IMR-90 (cell line): Measurements from ENCODE around the gene ERC2. TPM values are rescaled to one million over a fixed set of nuclear protein-coding genes. Genes with fewer than 3 reads are reported as not detected.

Experiments
- ATAC-seq: fragments of 200-7000 bp; cut with Tn5 transposase; 2 replicates; pipeline ENCODE4 v1.9.1; 2020; ENCODE audit warnings: low read depth, mild to moderate bottlenecking, moderate library complexity
- BruUV-seq: library from RNA; stranded (reverse); fragments of 400-500 nt; replicated peaks from 2 replicates; lab custom pipeline; 2021; lab: Mats Ljungman, UMichigan
- CTCF ChIA-PET: fragments of 300-600 bp; formaldehyde crosslinking; extraction: SDS; loops from one replicate; lab custom pipeline; 2021; ENCODE audit warnings: antibody characterized with exemption; lab: Yijun Ruan, JAX
- POLR2A ChIA-PET: fragments of 300-600 bp; sonication (Branson Sonifier 250); formaldehyde crosslinking; loops from one replicate; lab custom pipeline; 2022; ENCODE audit warnings: antibody characterized with exemption; ENCODE audit not compliant: unreplicated experiment; lab: Charles Lee
- DNase-seq: peaks from one replicate; pipeline ENCODE4 v3.0.0; 2013
- H2AFZ ChIP-seq: replicated peaks from 2 replicates; pipeline ENCODE3; 2013; ENCODE audit warnings: low read length, mild to moderate bottlenecking; ENCODE audit not compliant: poor library complexity
- H2AK5ac ChIP-seq: 2 replicates; pipeline ENCODE4 v1.6.1; 2013; ENCODE audit warnings: low read depth, low read length, inconsistent platforms
- H2AK9ac ChIP-seq: replicated peaks from 2 replicates; pipeline ENCODE3; 2013; ENCODE audit warnings: mild to moderate bottlenecking, low read depth, low read length, moderate library complexity; ENCODE audit not compliant: poor library complexity
- H2BK120ac ChIP-seq: 2 replicates; pipeline ENCODE4 v1.6.1; 2013; ENCODE audit warnings: low read depth, low read length, inconsistent platforms
- H2BK15ac ChIP-seq: 3 replicates; pipeline ENCODE4 v1.6.1; 2013; ENCODE audit warnings: low read depth, low read length, inconsistent platforms
- H2BK20ac ChIP-seq: 2 replicates; pipeline ENCODE4 v1.6.1; 2013; ENCODE audit warnings: low read depth, mild to moderate bottlenecking, inconsistent platforms, low read length, moderate library complexity
- H2BK5ac ChIP-seq: 2 replicates; pipeline ENCODE4 v1.6.1; 2013; ENCODE audit warnings: mild to moderate bottlenecking, low read depth, low read length, inconsistent platforms; ENCODE audit not compliant: poor library complexity, severe bottlenecking
- H3K14ac ChIP-seq: replicated peaks from 2 replicates; pipeline ENCODE4 v1.6.1; 2013; ENCODE audit warnings: low read depth, low read length, inconsistent platforms
- H3K18ac ChIP-seq: 2 replicates; pipeline ENCODE4 v1.6.1; 2013; ENCODE audit warnings: low read depth, low read length, control low read depth
- H3K23ac ChIP-seq: 2 replicates; pipeline ENCODE4 v1.6.1; 2013; ENCODE audit warnings: low read depth, low read length, inconsistent platforms
- H3K27ac ChIP-seq: 2 replicates; pipeline ENCODE4 v1.5.1; 2013; ENCODE audit warnings: mild to moderate bottlenecking, control low read depth, low read length; ENCODE audit not compliant: insufficient read depth
- H3K27me3 ChIP-seq: 2 replicates; pipeline ENCODE4 v1.6.1; 2013; ENCODE audit warnings: low read length; ENCODE audit not compliant: control insufficient read depth, insufficient read depth
- H3K36me3 ChIP-seq: 2 replicates; pipeline ENCODE4 v1.6.1; 2013; ENCODE audit warnings: low read length, mixed read lengths; ENCODE audit not compliant: control insufficient read depth, insufficient read depth
- H3K4ac ChIP-seq: 2 replicates; pipeline ENCODE4 v1.6.1; 2013; ENCODE audit warnings: low read depth, low read length, inconsistent platforms
- H3K4me1 ChIP-seq: 2 replicates; pipeline ENCODE4 v1.6.1; 2013; ENCODE audit warnings: low read length, mixed read lengths; ENCODE audit not compliant: control insufficient read depth, insufficient read depth
- H3K4me2 ChIP-seq: 2 replicates; pipeline ENCODE4 v1.6.1; 2013; ENCODE audit warnings: low read depth, mild to moderate bottlenecking, control low read depth, low read length, moderate library complexity
- H3K4me3 ChIP-seq: 2 replicates; pipeline ENCODE4 v1.5.1; 2013; ENCODE audit warnings: low read depth, mild to moderate bottlenecking, control low read depth, low read length, moderate library complexity; ENCODE audit not compliant: insufficient read depth
- H3K56ac ChIP-seq: 2 replicates; pipeline ENCODE4 v1.6.1; 2013; ENCODE audit warnings: low read length, inconsistent platforms; ENCODE audit not compliant: insufficient read depth; ENCODE audit errors: extremely low read depth
- H3K79me1 ChIP-seq, 2 experiments: 2 replicates each; pipeline ENCODE4 v1.6.1; 2013; ENCODE audit warnings: low read length in 2 of 2, inconsistent platforms in 1 of 2, low read depth in 1 of 2
- H3K9ac ChIP-seq: 2 replicates; pipeline ENCODE4 v1.6.1; 2013; ENCODE audit warnings: low read depth, low read length, control low read depth
- H3K9me1 ChIP-seq: 2 replicates; pipeline ENCODE4 v1.6.1; 2013; ENCODE audit warnings: low read length, inconsistent platforms; ENCODE audit not compliant: insufficient read depth
- H3K9me3 ChIP-seq: 2 replicates; pipeline ENCODE4 v1.6.1; 2013; ENCODE audit warnings: low read length; ENCODE audit not compliant: control insufficient read depth, insufficient read depth
- H4K20me1 ChIP-seq: 2 replicates; pipeline ENCODE4 v1.6.1; 2013; ENCODE audit warnings: low read length, inconsistent platforms; ENCODE audit not compliant: insufficient read depth
- H4K5ac ChIP-seq: 2 replicates; pipeline ENCODE4 v1.6.1; 2013; ENCODE audit warnings: mild to moderate bottlenecking, low read depth, low read length, control low read depth
- H4K8ac ChIP-seq, 2 experiments: 2 replicates each; pipeline ENCODE4 v1.6.1; 2013; ENCODE audit warnings: low read depth in 2 of 2, low read length in 2 of 2, control low read depth in 1 of 2, inconsistent platforms in 1 of 2
- H4K91ac ChIP-seq: 2 replicates; pipeline ENCODE4 v1.6.1; 2013; ENCODE audit warnings: low read depth, low read length, inconsistent platforms; ENCODE audit not compliant: insufficient read depth
- BHLHE40 ChIP-seq: fragments of 150-350 bp; IDR thresholded peaks from 2 replicates; pipeline ENCODE4 v1.6.1; 2016; ENCODE audit warnings: mild to moderate bottlenecking, low read depth, low read length
- CEBPB ChIP-seq: IDR thresholded peaks from 2 replicates; pipeline ENCODE4 v1.6.1; 2012; ENCODE audit warnings: low read depth, low read length, improper control_type of control experiment
- CHD1 ChIP-seq: IDR thresholded peaks from 2 replicates; pipeline ENCODE4 v1.6.1; 2012; ENCODE audit warnings: low read depth, low read length, improper control_type of control experiment
- CTCF ChIP-seq: conservative IDR thresholded peaks from 2 replicates; pipeline ENCODE4 v1.5.1; 2012; ENCODE audit warnings: mild to moderate bottlenecking, low read depth, low read length, improper control_type of control experiment
- FOS ChIP-seq: fragments of 150-350 bp; IDR thresholded peaks from 2 replicates; pipeline ENCODE4 v1.6.1; 2016; ENCODE audit warnings: low read depth, low read length
- MAFK ChIP-seq: IDR thresholded peaks from 2 replicates; pipeline ENCODE4 v1.6.1; 2012; ENCODE audit warnings: low read depth, low read length, improper control_type of control experiment
- MAZ ChIP-seq: IDR thresholded peaks from 2 replicates; pipeline ENCODE4 v1.6.1; 2012; ENCODE audit warnings: low read depth, mild to moderate bottlenecking, low read length, improper control_type of control experiment, moderate library complexity, borderline replicate concordance
- MXI1 ChIP-seq: IDR thresholded peaks from 2 replicates; pipeline ENCODE4 v1.6.1; 2012; ENCODE audit warnings: low read depth, mild to moderate bottlenecking, low read length, moderate library complexity, borderline replicate concordance
- NFE2L2 ChIP-seq: fragments of 150-350 bp; IDR thresholded peaks from 2 replicates; pipeline ENCODE4 v1.6.1; 2016; ENCODE audit warnings: low read depth, mild to moderate bottlenecking, low read length
- POLR2A ChIP-seq: IDR thresholded peaks from 2 replicates; pipeline ENCODE4 v1.6.1; 2012; ENCODE audit warnings: mild to moderate bottlenecking, low read depth, low read length
- RAD21 ChIP-seq: IDR thresholded peaks from 2 replicates; pipeline ENCODE4 v1.6.1; 2012; ENCODE audit warnings: low read length, improper control_type of control experiment
- RCOR1 ChIP-seq: IDR thresholded peaks from 2 replicates; pipeline ENCODE4 v1.6.1; 2012; ENCODE audit warnings: mild to moderate bottlenecking, low read length, improper control_type of control experiment; ENCODE audit not compliant: insufficient replicate concordance
- RFX5 ChIP-seq: IDR thresholded peaks from 2 replicates; pipeline ENCODE4 v1.8.0; 2012; ENCODE audit warnings: low read depth, mild to moderate bottlenecking, low read length, moderate library complexity
- SMC3 ChIP-seq: fragments of 150-350 bp; IDR thresholded peaks from 2 replicates; pipeline ENCODE4 v1.6.1; 2016; ENCODE audit warnings: low read depth, mild to moderate bottlenecking, antibody characterized with exemption, low read length, moderate library complexity
- USF2 ChIP-seq: fragments of 150-350 bp; IDR thresholded peaks from 2 replicates; pipeline ENCODE4 v1.6.1; 2017; ENCODE audit warnings: mild to moderate bottlenecking, antibody characterized with exemption, low read length, low read depth
- WGBS, 2 experiments: methylation state at CpG; one replicate each; pipeline versions ENCODE4 v1.1.5 to v1.1.7; 2013; ENCODE audit warnings: missing lambda C conversion rate in 2 of 2; ENCODE audit not compliant: insufficient read length in 1 of 2; ENCODE audit errors: extremely low coverage in 2 of 2; 5-methylcytosine and 5-hydroxymethylcytosine counted together
- dilution Hi-C: fragments of 300-500 bp; cut with HindIII; formaldehyde crosslinking; loops from one replicate; pipeline ENCODE4 v1.14.3; 2018; ENCODE audit warnings: low sequenced_read_pairs; ENCODE audit not compliant: unreplicated experiment
- in situ Hi-C: fragments of 300-500 bp; cut with MboI; formaldehyde crosslinking; loops from 3 replicates; pipeline ENCODE4 v1.14.3; 2019; ENCODE audit warnings: low sequenced_read_pairs, inconsistent platforms, mixed read lengths
- intact Hi-C: fragments of 100-400 bp; cut with micrococcal nuclease; formaldehyde crosslinking; loops from 2 replicates; pipeline ENCODE4 v1.10.0; 2022
- polyA plus RNA-seq, 3 experiments: library from polyadenylated mRNA; depleted of rRNA; stranded (reverse); fragments of >200 nt; gene quantifications; 2 replicates each; pipeline ENCODE4 v1.2.3, GENCODE V29; 2012; ENCODE audit warnings: low replicate concordance in 1 of 3
- total RNA-seq: library from RNA; depleted of rRNA; stranded (reverse); fragments of >200 nt; gene quantifications from 2 replicates; pipeline ENCODE4 v1.2.3, GENCODE V29; 2012
- TF ChIP-seq, protein P1 (sequence below): fragments of 150-350 bp; IDR thresholded peaks from 2 replicates; pipeline ENCODE4 v1.6.1; 2016; ENCODE audit warnings: low read depth, mild to moderate bottlenecking, low read length, moderate library complexity, borderline replicate concordance

Gene ERC2
- total and polyA plus RNA-seq, 2 of the 4 experiments (the other 2 are of a cell fraction): 0.17 to 0.18 TPM

DNA sequence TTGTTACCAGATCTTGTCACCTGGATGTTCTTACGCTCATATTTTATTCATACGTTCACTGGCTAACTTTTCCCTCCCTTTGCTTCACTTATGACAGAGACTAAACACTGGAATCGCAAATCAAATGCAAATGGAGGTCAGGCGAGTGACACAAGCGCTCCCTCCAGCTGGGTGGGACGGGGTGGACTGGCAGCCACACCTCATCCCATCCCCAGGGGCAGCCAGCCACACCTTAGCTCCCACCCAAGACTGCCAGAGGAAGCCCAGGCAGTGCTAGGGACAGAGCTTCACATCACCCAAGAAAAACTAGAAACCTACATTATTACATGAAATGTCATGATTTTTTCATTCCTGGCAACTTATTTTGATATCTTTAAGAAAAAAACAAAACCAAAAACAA, 366.2 kb downstream of the ERC2 start:
- in situ Hi-C loops: no loop called here
- H3K23ac ChIP-seq: no peak overlapping the region
- no peak overlapping the region for H3K14ac ChIP-seq
- no peak overlapping the region for H2BK15ac ChIP-seq
- peaks cover 2% of the 10 kb centered on the region; the same call in 1 of the 2 replicates for H3K27me3 ChIP-seq
- WGBS, 2 experiments: 77% methylated on average over 2 of the region's 6 CpGs; no CpG with 5 or more reads in 1 of the 2 experiments
- H3K9me1 ChIP-seq: no peaks in the 10 kb centered on the region
- H3K9ac ChIP-seq: no peak overlapping the region
- H3K36me3 ChIP-seq: no peaks in the 10 kb centered on the region
- no peaks in the 10 kb centered on the region for H4K20me1 ChIP-seq
- CTCF ChIA-PET: no interaction called here
- no peak overlapping the region for H2AFZ ChIP-seq
- H3K56ac ChIP-seq: no peak overlapping the region
- no peak overlapping the region for H4K8ac ChIP-seq
- H4K91ac ChIP-seq: no peak overlapping the region
- dilution Hi-C loops: no loop called here
- H3K4me2 ChIP-seq: no peak overlapping the region
- H2BK5ac ChIP-seq: no peak overlapping the region
- no peak overlapping the region for H2AK9ac ChIP-seq
- BruUV-seq: no TSS peak
- intact Hi-C loops: no loop called here
- no peaks in the 10 kb centered on the region for H3K4me1 ChIP-seq
- ATAC-seq (no peak), DNase-seq (no peak)
- no peak overlapping the region for H3K18ac ChIP-seq
- no peaks in the 10 kb centered on the region for H3K9me3 ChIP-seq
- H3K4ac ChIP-seq: no peak overlapping the region
- H2AK5ac ChIP-seq: no peak overlapping the region
- TF ChIP-seq CTCF: no peak
- no peak for TF ChIP-seq RAD21
- TF ChIP-seq MAFK: no peak
- no peak for TF ChIP-seq MAZ
- TF ChIP-seq FOS: no peak
- TF ChIP-seq BHLHE40: no peak
- TF ChIP-seq CHD1: no peak
- no peak for TF ChIP-seq RCOR1
- no peak for TF ChIP-seq MXI1
- TF ChIP-seq POLR2A: no peak
- TF ChIP-seq, protein P1, sequence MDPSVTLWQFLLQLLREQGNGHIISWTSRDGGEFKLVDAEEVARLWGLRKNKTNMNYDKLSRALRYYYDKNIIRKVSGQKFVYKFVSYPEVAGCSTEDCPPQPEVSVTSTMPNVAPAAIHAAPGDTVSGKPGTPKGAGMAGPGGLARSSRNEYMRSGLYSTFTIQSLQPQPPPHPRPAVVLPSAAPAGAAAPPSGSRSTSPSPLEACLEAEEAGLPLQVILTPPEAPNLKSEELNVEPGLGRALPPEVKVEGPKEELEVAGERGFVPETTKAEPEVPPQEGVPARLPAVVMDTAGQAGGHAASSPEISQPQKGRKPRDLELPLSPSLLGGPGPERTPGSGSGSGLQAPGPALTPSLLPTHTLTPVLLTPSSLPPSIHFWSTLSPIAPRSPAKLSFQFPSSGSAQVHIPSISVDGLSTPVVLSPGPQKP: no peak
- no peak for TF ChIP-seq NFE2L2
- no peak for TF ChIP-seq SMC3
- no peak for TF ChIP-seq RFX5
- TF ChIP-seq USF2: no peak
- TF ChIP-seq CEBPB: no peak
- no peak overlapping the region for H3K4me3 ChIP-seq
- POLR2A ChIA-PET: no interaction called here
- no peak overlapping the region for H4K5ac ChIP-seq
- H3K27ac ChIP-seq: no peak overlapping the region
- H2BK120ac ChIP-seq: no peak overlapping the region
- H2BK20ac ChIP-seq: no peak overlapping the region
- H3K79me1 ChIP-seq: no peaks in the 10 kb centered on the region
